Type B pancreatic cell (in vitro differentiated cells): ENCODE data around the gene ARL3. TPM values are rescaled to one million over a fixed set of nuclear protein-coding genes. Genes with fewer than 3 reads are reported as not detected.
"Not testable (repeated sequence)": the region's sequence is repeated elsewhere in the genome, so short reads cannot be mapped to it uniquely, and the experiment has no call there.

ENCODE experiments used
- DNase-seq: peaks from one replicate; pipeline ENCODE4 v3.0.0; 2021; ENCODE audit warnings: mixed read lengths; ENCODE audit not compliant: unreplicated experiment; ENCODE audit errors: extremely low spot score
- H3K27ac Mint-ChIP-seq: 2 replicates; pipeline ENCODE4 v1.8.0; 2021; ENCODE audit warnings: mild to moderate bottlenecking, mixed read lengths
- H3K27me3 Mint-ChIP-seq: 2 replicates; pipeline ENCODE4 v1.8.0; 2021; ENCODE audit warnings: mixed read lengths
- H3K36me3 Mint-ChIP-seq: 2 replicates; pipeline ENCODE4 v1.8.0; 2021; ENCODE audit warnings: mixed read lengths
- H3K4me1 Mint-ChIP-seq: one replicate; pipeline ENCODE4 v1.8.0; 2021; ENCODE audit warnings: mixed read lengths; ENCODE audit not compliant: unreplicated experiment
- H3K4me3 Mint-ChIP-seq: 2 replicates; pipeline ENCODE4 v1.8.0; 2021; ENCODE audit warnings: mild to moderate bottlenecking, mixed read lengths
- H3K9me3 Mint-ChIP-seq: 2 replicates; pipeline ENCODE4 v1.8.0; 2021; ENCODE audit warnings: mixed read lengths
- long read RNA-seq: library from polyadenylated mRNA; unstranded; transcript quantifications from one replicate; pipeline ENCODE4 v2.0.0, GENCODE V29; 2020
- total RNA-seq: library from RNA; stranded (reverse); gene quantifications from 2 replicates; pipeline ENCODE4 v1.2.1, GENCODE V29; 2021; ENCODE audit warnings: low replicate concordance
- TF ChIP-seq, protein P1 (sequence below): fragments of 200-600 bp; sonication (generic); conservative IDR thresholded peaks from 2 replicates; pipeline ENCODE4 v1.5.0; 2021; ENCODE audit warnings: antibody characterized with exemption, mild to moderate bottlenecking

ARL3 gene, protein sequence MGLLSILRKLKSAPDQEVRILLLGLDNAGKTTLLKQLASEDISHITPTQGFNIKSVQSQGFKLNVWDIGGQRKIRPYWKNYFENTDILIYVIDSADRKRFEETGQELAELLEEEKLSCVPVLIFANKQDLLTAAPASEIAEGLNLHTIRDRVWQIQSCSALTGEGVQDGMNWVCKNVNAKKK
- 12.2 and 15.8 TPM in 2 replicates for total RNA-seq
- long read RNA-seq, transcript ARL3-201 (6 exons, 3,844 nt), result major isoform, 36 of 41 reads
- long read RNA-seq, partial matches to known transcripts, result 2 of 41 reads
- long read RNA-seq, other reads (novel, unspliced or antisense), result 3 of 41 reads

DNA sequence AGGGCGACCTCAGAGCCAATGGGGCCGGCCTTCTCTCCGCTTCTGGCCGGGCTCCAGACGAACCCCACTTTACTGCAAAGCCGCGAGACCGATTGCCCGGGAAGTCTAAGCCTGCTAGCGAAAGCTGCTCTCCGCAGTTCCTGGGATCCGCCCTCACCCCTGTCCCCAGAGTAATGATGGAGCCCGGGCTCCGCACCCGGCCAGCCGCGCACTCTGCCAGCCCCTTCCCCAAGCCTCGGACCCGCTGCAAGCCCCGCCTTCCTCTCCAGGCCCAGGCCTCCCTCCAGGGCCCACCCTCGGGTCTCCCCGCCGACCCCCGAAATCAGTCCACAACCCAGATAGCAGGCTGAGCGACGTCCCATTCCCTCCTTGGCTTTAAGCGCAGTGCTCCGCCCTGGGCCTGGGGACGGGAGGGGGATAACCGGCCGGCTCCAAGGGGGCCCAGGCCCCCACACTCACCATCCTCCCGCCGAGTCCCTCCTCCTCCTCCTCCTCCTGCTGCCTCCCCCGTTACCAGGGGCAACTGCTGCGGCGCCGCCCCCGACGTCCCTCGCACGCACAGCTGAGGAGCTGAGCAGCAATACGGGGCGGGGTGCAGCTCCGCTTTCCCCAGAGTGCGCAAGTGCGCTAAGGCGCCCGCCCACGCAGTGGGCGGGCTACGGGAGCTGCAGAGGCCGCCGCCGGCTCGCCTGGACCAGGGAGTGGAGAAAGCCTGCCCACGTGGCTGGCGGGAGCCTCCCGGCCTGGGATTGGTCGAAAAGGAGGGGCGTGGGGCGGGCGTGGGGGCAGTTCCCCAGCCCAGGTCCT is at the start of gene ARL3:
ARL3 (minus strand) TSS at position 584 of the 807 bp plus-strand sequence; CDS start at position 462, 122 bp downstream.
- peak within 1 kb of the TSS; percentile 80 for H3K27ac Mint-ChIP-seq
- H3K4me1 Mint-ChIP-seq, result peaks cover 52% of the 10 kb centered on the region
- H3K36me3 Mint-ChIP-seq, result peaks cover 8% of the 10 kb centered on the region
- TF ChIP-seq, protein P1, sequence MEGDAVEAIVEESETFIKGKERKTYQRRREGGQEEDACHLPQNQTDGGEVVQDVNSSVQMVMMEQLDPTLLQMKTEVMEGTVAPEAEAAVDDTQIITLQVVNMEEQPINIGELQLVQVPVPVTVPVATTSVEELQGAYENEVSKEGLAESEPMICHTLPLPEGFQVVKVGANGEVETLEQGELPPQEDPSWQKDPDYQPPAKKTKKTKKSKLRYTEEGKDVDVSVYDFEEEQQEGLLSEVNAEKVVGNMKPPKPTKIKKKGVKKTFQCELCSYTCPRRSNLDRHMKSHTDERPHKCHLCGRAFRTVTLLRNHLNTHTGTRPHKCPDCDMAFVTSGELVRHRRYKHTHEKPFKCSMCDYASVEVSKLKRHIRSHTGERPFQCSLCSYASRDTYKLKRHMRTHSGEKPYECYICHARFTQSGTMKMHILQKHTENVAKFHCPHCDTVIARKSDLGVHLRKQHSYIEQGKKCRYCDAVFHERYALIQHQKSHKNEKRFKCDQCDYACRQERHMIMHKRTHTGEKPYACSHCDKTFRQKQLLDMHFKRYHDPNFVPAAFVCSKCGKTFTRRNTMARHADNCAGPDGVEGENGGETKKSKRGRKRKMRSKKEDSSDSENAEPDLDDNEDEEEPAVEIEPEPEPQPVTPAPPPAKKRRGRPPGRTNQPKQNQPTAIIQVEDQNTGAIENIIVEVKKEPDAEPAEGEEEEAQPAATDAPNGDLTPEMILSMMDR, result peak; percentile 84
- H3K4me3 Mint-ChIP-seq, result peak within 1 kb of the TSS; percentile 89
- H3K9me3 Mint-ChIP-seq, result no peaks in the 10 kb centered on the region
- DNase-seq, result peak; percentile 96
- no peaks in the 10 kb centered on the region for H3K27me3 Mint-ChIP-seq

DNA sequence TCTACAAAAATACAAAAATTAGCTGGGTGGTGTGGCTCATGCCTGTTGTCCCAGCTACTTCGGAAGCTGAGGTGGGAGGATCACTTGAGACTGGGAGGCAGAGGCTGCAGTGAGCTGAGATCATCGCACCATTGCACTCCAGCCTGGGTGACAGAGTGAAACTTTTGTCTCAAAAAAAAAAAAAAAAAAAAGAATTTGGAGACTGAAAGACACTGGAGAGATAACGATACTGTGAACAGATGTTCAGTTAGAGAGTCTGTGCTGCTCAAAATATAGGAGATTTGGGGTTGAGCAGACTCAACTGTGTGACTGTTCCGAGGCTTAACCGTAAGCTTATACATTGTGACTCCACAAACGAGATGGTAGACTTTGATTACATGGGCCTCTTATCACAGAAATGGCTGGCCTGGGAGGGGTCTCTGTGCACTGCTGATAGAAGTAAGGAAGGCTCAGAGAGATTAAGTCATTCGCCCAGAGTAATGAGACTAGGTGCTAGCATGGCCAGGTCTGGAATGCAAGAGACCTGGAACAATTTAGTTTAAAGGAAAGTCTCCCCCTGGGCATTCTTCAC is 48.9 kb upstream of the ARL3 start:
- DNase-seq, result no peak
- TF ChIP-seq, protein P1, result no peak
- Mint-ChIP-seq H3K27ac (no peak overlapping the region), H3K36me3 (peaks cover 19% of the 10 kb centered on the region), H3K4me3 (no peak overlapping the region), H3K4me1 (peaks cover 56% of the 10 kb centered on the region), H3K27me3 (no peaks in the 10 kb centered on the region), H3K9me3 (peaks cover 4% of the 10 kb centered on the region)

DNA sequence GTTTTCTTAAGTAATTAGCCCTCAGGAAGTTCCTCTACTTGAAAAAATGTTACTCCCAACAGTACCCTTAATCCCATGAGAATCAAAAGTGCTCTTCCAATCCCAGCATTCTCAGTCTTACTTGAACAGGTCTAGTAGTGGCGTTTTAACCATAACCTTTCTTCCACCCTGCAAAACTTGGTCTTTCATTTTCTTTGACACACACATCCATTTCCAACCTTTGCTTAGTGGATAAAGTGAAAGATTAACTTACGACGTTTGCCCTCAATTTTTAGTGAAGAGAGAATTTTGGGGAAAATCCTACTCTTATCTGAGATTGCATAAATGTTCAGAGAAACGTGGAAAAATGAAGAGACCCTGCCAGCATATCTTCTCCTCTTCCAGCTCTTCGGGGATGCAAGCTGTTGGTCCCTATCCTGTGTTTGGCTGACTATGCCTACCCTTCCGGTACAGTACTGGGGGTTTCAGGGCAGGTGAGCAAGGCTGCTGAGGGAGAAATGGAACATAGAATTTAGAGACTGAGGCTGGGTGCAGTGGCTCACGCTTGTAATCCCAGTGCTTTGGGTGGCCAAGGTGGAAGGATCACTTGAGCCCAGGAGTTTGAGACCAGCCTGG is 48.3 kb upstream of the ARL3 start:
- Mint-ChIP-seq H3K4me3 (no peak overlapping the region), H3K36me3 (peaks cover 19% of the 10 kb centered on the region), H3K4me1 (peaks cover 53% of the 10 kb centered on the region), H3K9me3 (peaks cover 5% of the 10 kb centered on the region), H3K27me3 (no peaks in the 10 kb centered on the region), H3K27ac (peak overlapping the region; percentile 8)
- DNase-seq, result no peak
- TF ChIP-seq, protein P1, result no peak

DNA sequence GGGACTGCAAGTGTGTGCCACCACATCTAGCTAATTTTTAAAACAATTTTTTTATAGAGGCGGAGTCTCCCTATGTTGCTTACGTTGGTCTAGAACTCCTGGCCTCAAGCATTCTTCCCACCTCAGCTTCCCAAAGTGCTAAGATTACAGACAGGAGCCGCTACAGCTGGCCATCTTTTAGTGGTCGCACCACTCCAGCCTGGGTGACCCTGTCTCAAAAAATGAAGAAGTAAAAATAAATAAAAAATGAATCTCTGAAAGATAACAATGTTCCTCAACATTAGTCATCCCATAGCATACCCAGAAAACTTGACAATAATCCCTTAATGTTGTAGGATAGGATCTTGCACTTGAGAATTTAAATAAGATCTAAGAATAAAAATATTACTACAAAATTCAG is 47.8 kb upstream of the ARL3 start:
- Mint-ChIP-seq H3K27me3 (no peaks in the 10 kb centered on the region), H3K27ac (no peak overlapping the region), H3K4me1 (peaks cover 48% of the 10 kb centered on the region), H3K4me3 (no peak overlapping the region), H3K36me3 (peaks cover 19% of the 10 kb centered on the region), H3K9me3 (peaks cover 5% of the 10 kb centered on the region)
- TF ChIP-seq, protein P1, result no peak
- no peak for DNase-seq

DNA sequence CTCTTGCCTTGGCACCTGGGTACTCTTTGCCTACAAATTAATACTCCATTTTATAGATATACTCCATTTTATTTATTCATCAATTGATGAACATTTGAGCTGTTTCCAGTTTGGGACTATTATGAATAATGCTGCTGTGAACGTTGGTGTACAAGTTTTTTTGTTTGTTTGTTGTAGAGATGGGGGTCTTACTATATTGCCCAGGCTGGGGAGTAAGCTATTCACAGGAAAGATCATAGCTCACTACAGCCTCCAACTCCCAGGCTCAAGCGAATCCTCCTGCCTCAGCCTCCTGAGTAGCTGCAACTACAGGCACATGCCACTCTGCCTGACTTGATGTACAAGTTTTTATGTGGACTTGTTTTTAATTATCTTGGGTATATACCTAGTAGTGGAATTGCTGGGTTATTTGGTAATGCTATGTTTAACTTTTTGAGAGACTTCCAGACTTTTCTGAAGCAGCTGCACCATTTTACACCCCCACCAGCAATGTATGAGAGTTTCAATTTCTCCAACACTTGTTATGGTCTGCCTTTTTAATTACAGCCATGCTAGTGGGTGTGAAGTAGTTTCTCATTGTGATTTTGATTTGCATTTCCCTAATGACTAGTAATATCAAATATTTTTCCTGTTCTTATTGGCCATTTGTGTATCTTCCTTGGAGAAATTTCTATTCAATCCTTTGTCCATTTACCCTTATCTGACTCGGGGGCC is 45.5 kb upstream of the ARL3 start:
- peaks cover 35% of the 10 kb centered on the region for H3K4me1 Mint-ChIP-seq
- no peaks in the 10 kb centered on the region for H3K27me3 Mint-ChIP-seq
- TF ChIP-seq, protein P1, result no peak
- H3K36me3 Mint-ChIP-seq, result peaks cover 8% of the 10 kb centered on the region
- no peak for DNase-seq
- no peak overlapping the region for H3K4me3 Mint-ChIP-seq
- H3K9me3 Mint-ChIP-seq, result peaks cover 5% of the 10 kb centered on the region
- H3K27ac Mint-ChIP-seq, result no peak overlapping the region

DNA sequence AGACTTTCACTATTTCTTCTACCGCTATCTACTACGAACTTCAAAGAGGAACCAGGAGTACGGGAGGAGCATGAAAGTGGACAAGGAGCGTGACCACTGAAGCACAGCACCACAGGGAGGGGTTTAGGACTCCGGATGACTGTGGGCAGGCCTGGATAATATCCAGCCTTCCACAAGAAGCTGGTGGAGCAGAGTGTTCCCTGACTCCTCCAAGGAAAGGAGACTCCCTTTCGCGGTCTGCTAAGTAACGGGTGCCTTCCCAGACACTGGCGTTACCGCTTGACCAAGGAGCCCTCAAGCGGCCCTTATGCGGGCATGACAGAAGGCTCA is 44.7 kb upstream of the ARL3 start:
- H3K27me3 Mint-ChIP-seq, H3K9me3 Mint-ChIP-seq, DNase-seq, H3K36me3 Mint-ChIP-seq: not testable (repeated sequence)
- Mint-ChIP-seq H3K27ac (peak overlapping the region; percentile 64), H3K4me1 (peaks cover 28% of the 10 kb centered on the region), H3K4me3 (peak overlapping the region; percentile 62)
